Prostate gland (tissue), 2 donors: ENCODE results near the gene ASIC2. TPM values are rescaled to one million over a fixed set of nuclear protein-coding genes. Genes with fewer than 3 reads are reported as not detected.

Experiments
- DNase-seq: peaks from one replicate; pipeline ENCODE4 v3.0.0-alpha.2; 2019; ENCODE audit warnings: low spot score
- H3K27ac ChIP-seq, 2 donors: fragments of 200-600 bp; sonication (generic); 2 replicates each; pipeline ENCODE4 v1.5.1; 2017 to 2019
- H3K27me3 ChIP-seq: fragments of 200-600 bp; sonication (generic); replicated peaks from 2 replicates; pipeline ENCODE4 v1.5.1; 2019; ENCODE audit not compliant: insufficient read depth
- H3K36me3 ChIP-seq, 2 donors: fragments of 200-600 bp; sonication (generic); 1 replicate in 1 of 2; 2 replicates in 1 of 2; pipeline versions ENCODE4 v1.5.1 to v1.8.1; 2017 to 2019
- H3K4me1 ChIP-seq: fragments of 200-600 bp; sonication (generic); replicated peaks from 2 replicates; pipeline ENCODE4 v1.5.1; 2019
- H3K4me3 ChIP-seq, 2 donors: fragments of 200-600 bp; sonication (generic); 2 replicates each; pipeline ENCODE4 v1.5.1; 2017 to 2019
- H3K9me3 ChIP-seq: fragments of 200-600 bp; sonication (generic); 2 replicates; pipeline ENCODE4 v1.5.1; 2017
- CTCF ChIP-seq, 4 experiments: fragments of 200-600 bp in 2 of 4; fragments of 450-650 bp in 2 of 4; sonication (generic) in 2 of 4; IDR thresholded peaks; 1 replicate in 3 of 4; 2 replicates in 1 of 4; pipeline ENCODE4 v1.5.1; 2016 to 2019; ENCODE audit warnings: antibody characterized with exemption in 4 of 4, mild to moderate bottlenecking in 2 of 4, moderate library complexity in 2 of 4
- POLR2A ChIP-seq: fragments of 450-650 bp; IDR thresholded peaks from one replicate; pipeline ENCODE4 v1.6.1; 2016; ENCODE audit warnings: antibody characterized with exemption, mild to moderate bottlenecking
- POLR2AphosphoS5 ChIP-seq: sonication (generic); formaldehyde crosslinking; IDR thresholded peaks from one replicate; pipeline ENCODE4 v1.6.1; 2017; ENCODE audit warnings: antibody characterized with exemption
- WGBS: methylation state at CpG from one replicate; pipeline ENCODE4 v1.1.5; 2018; 5-methylcytosine and 5-hydroxymethylcytosine counted together
- intact Hi-C: fragments of 100-400 bp; cut with DNase I; formaldehyde crosslinking; loops from one replicate; pipeline ENCODE4 v1.14.2; 2022
- total RNA-seq, 2 donors: library from RNA; depleted of rRNA; stranded (reverse); fragments of >200 nt; gene quantifications; one replicate each; pipeline ENCODE4 v1.1.0, GENCODE V29; 2016

The ASIC2 gene
- total RNA-seq, 2 donors from 2014 or later, result 3.2 TPM; not detected in 1

- H3K27me3 ChIP-seq, result no peaks in the 10 kb centered on the region
- intact Hi-C loops, result no loop called here
- H3K27ac ChIP-seq, result no peak overlapping the region
- no peaks in the 10 kb centered on the region for H3K36me3 ChIP-seq
- H3K4me3 ChIP-seq, result no peak overlapping the region
- H3K4me1 ChIP-seq, result no peaks in the 10 kb centered on the region
- TF ChIP-seq CTCF (IDR thresholded peaks at IDR 0.05) (no peak), POLR2AphosphoS5 (no peak), POLR2A (no peak)
- H3K9me3 ChIP-seq, result no peaks in the 10 kb centered on the region
- DNase-seq, result no peak
- 85% methylated on average over 4 of the region's 4 CpGs for WGBS
Observed at GRCh38 chr17:33126086-33126485, 167.0 kb downstream of the ASIC2 start.

- no peak for TF ChIP-seq POLR2A
- no peak for TF ChIP-seq CTCF (IDR thresholded peaks at IDR 0.05)
- TF ChIP-seq POLR2AphosphoS5, result no peak
- Histone ChIP-seq H3K9me3 (no peaks in the 10 kb centered on the region), H3K27ac (no peak overlapping the region), H3K36me3 (no peaks in the 10 kb centered on the region), H3K27me3 (no peaks in the 10 kb centered on the region), H3K4me3 (no peak overlapping the region), H3K4me1 (no peaks in the 10 kb centered on the region)
- no peak for DNase-seq
- WGBS, result 60% methylated on average over 3 of the region's 3 CpGs
- intact Hi-C loops, result no loop called here
Observed at GRCh38 chr17:33125552-33125950, 167.5 kb downstream of the ASIC2 start.

- H3K9me3 ChIP-seq, result no peaks in the 10 kb centered on the region
- no peaks in the 10 kb centered on the region for H3K27me3 ChIP-seq
- WGBS, result 45% methylated on average over 3 of the region's 3 CpGs
- no peak for DNase-seq
- H3K27ac ChIP-seq, result no peak overlapping the region
- H3K36me3 ChIP-seq, result no peaks in the 10 kb centered on the region
- TF ChIP-seq CTCF (IDR thresholded peaks at IDR 0.05) (no peak), POLR2AphosphoS5 (no peak), POLR2A (no peak)
- H3K4me3 ChIP-seq, result no peak overlapping the region
- intact Hi-C loops, result no loop called here
- H3K4me1 ChIP-seq, result no peaks in the 10 kb centered on the region
Observed at GRCh38 chr17:33124871-33125551, 168.1 kb downstream of the ASIC2 start.

- no peak for TF ChIP-seq POLR2A
- DNase-seq, result no peak
- Histone ChIP-seq H3K36me3 (no peaks in the 10 kb centered on the region), H3K27ac (no peak overlapping the region), H3K4me3 (no peak overlapping the region), H3K4me1 (no peaks in the 10 kb centered on the region), H3K27me3 (no peaks in the 10 kb centered on the region), H3K9me3 (no peaks in the 10 kb centered on the region)
- intact Hi-C loops, result no loop called here
Observed at GRCh38 chr17:33124185-33124584, 168.9 kb downstream of the ASIC2 start.

- no peaks in the 10 kb centered on the region for H3K9me3 ChIP-seq
- WGBS, result 31% methylated on average over 1 of the region's 1 CpG
- no peak for TF ChIP-seq POLR2A
- TF ChIP-seq CTCF (IDR thresholded peaks at IDR 0.05), result no peak
- no peak for TF ChIP-seq POLR2AphosphoS5
- no peaks in the 10 kb centered on the region for H3K27me3 ChIP-seq
- no peak overlapping the region for H3K4me3 ChIP-seq
- intact Hi-C loops, result no loop called here
- H3K36me3 ChIP-seq, result no peaks in the 10 kb centered on the region
- DNase-seq, result no peak
- no peaks in the 10 kb centered on the region for H3K4me1 ChIP-seq
- no peak overlapping the region for H3K27ac ChIP-seq
Observed at GRCh38 chr17:33121756-33122155, 171.3 kb downstream of the ASIC2 start.
